SH-SY5Y (cell line): Measurements from ENCODE around the gene STT3B.

Experiments used
- GATA2 ChIP-seq: IDR thresholded peaks from 2 replicates; pipeline ENCODE4 v1.6.1; 2011; ENCODE audit warnings: mild to moderate bottlenecking, low read depth, low read length
- GATA3 ChIP-seq: IDR thresholded peaks from 2 replicates; pipeline ENCODE4 v1.6.1; 2011; ENCODE audit warnings: low read depth, mild to moderate bottlenecking, low read length, moderate library complexity

DNA sequence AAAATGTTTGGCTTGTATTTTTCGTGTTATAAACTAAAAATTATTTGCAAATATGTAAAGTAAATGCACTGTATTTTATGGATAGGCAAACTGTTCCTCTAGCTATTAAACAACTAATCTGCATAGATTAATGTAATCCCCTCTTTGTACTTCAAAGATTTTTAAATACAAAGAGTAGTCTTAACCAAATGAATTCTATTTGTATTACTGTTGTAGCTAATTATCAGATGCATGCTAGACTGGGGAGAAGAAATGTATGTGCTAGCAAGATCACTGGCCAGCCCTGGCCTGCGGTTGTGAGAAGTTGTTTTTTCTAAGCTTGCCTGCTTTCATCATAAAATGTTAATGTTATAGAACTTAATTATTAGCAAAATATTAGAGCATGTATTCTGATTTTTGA, 92.6 kb downstream of the STT3B start:
- TF ChIP-seq GATA3: no peak
- no peak for TF ChIP-seq GATA2
